Keratinocyte (primary cell): Measurements from ENCODE around the gene MLLT3. TPM values are rescaled to one million over a fixed set of nuclear protein-coding genes. Genes with fewer than 3 reads are reported as not detected.

Experiments used
- DNase-seq: peaks from one replicate; pipeline ENCODE4 v3.0.0-alpha.2; 2011; ENCODE audit warnings: low read depth, missing footprints, low spot score
- FAIRE-seq: peaks from 2 replicates; lab custom pipeline; 2011; peaks lifted over from hg19 to GRCh38; lab: Jason Lieb, UNC
- H2AFZ ChIP-seq: 2 replicates; pipeline ENCODE4 v1.6.0; 2012; ENCODE audit warnings: low read length, control low read depth, inconsistent platforms; ENCODE audit not compliant: control insufficient read depth
- H3K27ac ChIP-seq: 2 replicates; pipeline ENCODE4 v1.5.1; 2011; ENCODE audit warnings: low read length; ENCODE audit not compliant: control insufficient read depth, insufficient read depth
- H3K27me3 ChIP-seq: 3 replicates; pipeline ENCODE4 v1.6.0; 2011; ENCODE audit warnings: low read length; ENCODE audit not compliant: control insufficient read depth, insufficient read depth; ENCODE audit errors: extremely low read depth
- H3K36me3 ChIP-seq, 2 experiments: 2 replicates in 1 of 2; 3 replicates in 1 of 2; pipeline ENCODE4 v1.5.1; 2011; ENCODE audit warnings: low read length in 2 of 2, mild to moderate bottlenecking in 1 of 2; ENCODE audit not compliant: control insufficient read depth in 2 of 2, insufficient read depth in 2 of 2; ENCODE audit errors: extremely low read depth in 1 of 2
- H3K4me1 ChIP-seq: 3 replicates; pipeline ENCODE4 v1.5.1; 2011; ENCODE audit warnings: low read length; ENCODE audit not compliant: control insufficient read depth, insufficient read depth; ENCODE audit errors: extremely low read depth
- H3K4me2 ChIP-seq: 3 replicates; pipeline ENCODE4 v1.6.0; 2011; ENCODE audit warnings: low read depth, low read length; ENCODE audit not compliant: control insufficient read depth, insufficient read depth; ENCODE audit errors: extremely low read depth
- H3K4me3 ChIP-seq, 3 experiments: fragments of 200-600 bp in 1 of 3; sonication (generic) in 1 of 3; 2 replicates in 2 of 3; 3 replicates in 1 of 3; pipeline ENCODE4 v1.5.1; 2011 to 2016; ENCODE audit warnings: low read length in 3 of 3, mild to moderate bottlenecking in 3 of 3, control low read depth in 2 of 3, inconsistent platforms in 1 of 3, low read depth in 1 of 3, mixed read lengths in 1 of 3, mixed run types in 1 of 3, moderate library complexity in 1 of 3; ENCODE audit not compliant: control insufficient read depth in 2 of 3, insufficient read depth in 2 of 3; ENCODE audit errors: extremely low read depth in 1 of 3
- H3K79me2 ChIP-seq: 2 replicates; pipeline ENCODE4 v1.6.0; 2012; ENCODE audit warnings: low read length; ENCODE audit not compliant: control insufficient read depth, insufficient read depth
- H3K9ac ChIP-seq: 3 replicates; pipeline ENCODE4 v1.6.0; 2011; ENCODE audit warnings: low read length; ENCODE audit not compliant: control insufficient read depth, insufficient read depth; ENCODE audit errors: extremely low read depth
- H3K9me1 ChIP-seq: 3 replicates; pipeline ENCODE4 v1.6.0; 2011; ENCODE audit warnings: low read length; ENCODE audit not compliant: control insufficient read depth, insufficient read depth; ENCODE audit errors: extremely low read depth
- H3K9me3 ChIP-seq: 2 replicates; pipeline ENCODE4 v1.5.1; 2012; ENCODE audit warnings: low read depth, low read length; ENCODE audit not compliant: control insufficient read depth
- H4K20me1 ChIP-seq: 3 replicates; pipeline ENCODE4 v1.6.0; 2011; ENCODE audit warnings: low read length; ENCODE audit not compliant: control insufficient read depth, insufficient read depth; ENCODE audit errors: extremely low read depth
- EZH2 ChIP-seq: IDR thresholded peaks from one replicate; pipeline ENCODE4 v1.6.1; 2012; ENCODE audit warnings: inconsistent platforms, mild to moderate bottlenecking, low read length, moderate library complexity
- dilution Hi-C: fragments of 300-500 bp; cut with MboI; formaldehyde crosslinking; loops from one replicate; pipeline ENCODE4 v1.7.0; 2020; ENCODE audit warnings: low sequenced_read_pairs; ENCODE audit not compliant: extremely low pct_ligation_motif_present
- polyA plus RNA-seq, 5 experiments: library from polyadenylated mRNA; depleted of rRNA in 3 of 5; stranded (reverse) in 3 of 5; stranded (forward) in 1 of 5; unstranded in 1 of 5; fragments of >200 nt; gene quantifications; 1 replicate in 1 of 5; 2 replicates in 3 of 5; 3 replicates in 1 of 5; pipeline versions ENCODE4 v1.2.1 to v1.2.3, GENCODE V29; 2011 to 2012; ENCODE audit warnings: missing spikeins in 2 of 5, low read depth in 1 of 5, low replicate concordance in 1 of 5
- TF ChIP-seq, protein P1 (sequence below), 3 experiments: IDR thresholded peaks in 1 of 3; conservative IDR thresholded peaks in 1 of 3; optimal IDR thresholded peaks in 1 of 3; 2 replicates in 2 of 3; 3 replicates in 1 of 3; pipeline versions ENCODE3 to v1.5.1; 2011; ENCODE audit warnings: low read length in 3 of 3, mild to moderate bottlenecking in 3 of 3, moderate library complexity in 2 of 3, control low read depth in 1 of 3, inconsistent platforms in 1 of 3; ENCODE audit not compliant: insufficient read depth in 2 of 3; ENCODE audit errors: extremely low read depth in 1 of 3

The MLLT3 gene
- polyA plus RNA-seq, 1 donor (not counting 4 experiments of a cell fraction or from before 2014, with no cell fraction given), result 17.0 TPM

DNA sequence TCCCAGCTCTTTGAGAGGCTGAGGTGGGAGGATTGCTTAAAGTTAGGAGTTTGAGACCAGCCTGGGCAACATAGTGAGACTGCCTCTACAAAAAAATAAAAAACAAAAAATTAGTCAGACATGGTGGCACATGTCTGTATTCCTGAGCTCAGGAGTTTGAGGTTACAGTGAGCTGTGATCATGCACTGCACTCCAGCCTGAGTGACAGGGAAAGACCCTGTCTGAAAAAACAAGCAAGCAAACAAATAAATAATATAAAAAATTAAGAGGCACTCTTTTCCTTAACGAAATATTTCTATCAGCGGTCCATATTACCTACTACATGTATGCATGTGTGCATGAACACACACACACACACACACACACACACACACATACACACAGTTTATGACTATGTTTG lies 40.8 kb upstream of the MLLT3 start:
- Histone ChIP-seq H3K27me3 (no peaks in the 10 kb centered on the region), H3K4me2 (no peak overlapping the region), H3K9ac (no peak overlapping the region), H4K20me1 (no peaks in the 10 kb centered on the region), H3K27ac (no peak overlapping the region), H3K9me3 (no peaks in the 10 kb centered on the region), H3K4me1 (no peaks in the 10 kb centered on the region), H3K36me3 (no peaks in the 10 kb centered on the region), H3K9me1 (no peaks in the 10 kb centered on the region), H3K79me2 (no peaks in the 10 kb centered on the region), H2AFZ (no peak overlapping the region), H3K4me3 (no peak overlapping the region)
- no peak for FAIRE-seq
- dilution Hi-C loops, result no loop called here
- TF ChIP-seq EZH2, result no peak
- TF ChIP-seq, protein P1, sequence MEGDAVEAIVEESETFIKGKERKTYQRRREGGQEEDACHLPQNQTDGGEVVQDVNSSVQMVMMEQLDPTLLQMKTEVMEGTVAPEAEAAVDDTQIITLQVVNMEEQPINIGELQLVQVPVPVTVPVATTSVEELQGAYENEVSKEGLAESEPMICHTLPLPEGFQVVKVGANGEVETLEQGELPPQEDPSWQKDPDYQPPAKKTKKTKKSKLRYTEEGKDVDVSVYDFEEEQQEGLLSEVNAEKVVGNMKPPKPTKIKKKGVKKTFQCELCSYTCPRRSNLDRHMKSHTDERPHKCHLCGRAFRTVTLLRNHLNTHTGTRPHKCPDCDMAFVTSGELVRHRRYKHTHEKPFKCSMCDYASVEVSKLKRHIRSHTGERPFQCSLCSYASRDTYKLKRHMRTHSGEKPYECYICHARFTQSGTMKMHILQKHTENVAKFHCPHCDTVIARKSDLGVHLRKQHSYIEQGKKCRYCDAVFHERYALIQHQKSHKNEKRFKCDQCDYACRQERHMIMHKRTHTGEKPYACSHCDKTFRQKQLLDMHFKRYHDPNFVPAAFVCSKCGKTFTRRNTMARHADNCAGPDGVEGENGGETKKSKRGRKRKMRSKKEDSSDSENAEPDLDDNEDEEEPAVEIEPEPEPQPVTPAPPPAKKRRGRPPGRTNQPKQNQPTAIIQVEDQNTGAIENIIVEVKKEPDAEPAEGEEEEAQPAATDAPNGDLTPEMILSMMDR (optimal IDR thresholded peaks at IDR 0.05 in 1 of 3, IDR thresholded peaks at IDR 0.05 in 1 of 3, conservative IDR thresholded peaks at IDR 0.05 in 1 of 3; ENCODE audit: extremely low read depth in 1 of 3, insufficient read depth in 2 of 3, low read length in 3 of 3), result no peak
- DNase-seq, result no peak

DNA sequence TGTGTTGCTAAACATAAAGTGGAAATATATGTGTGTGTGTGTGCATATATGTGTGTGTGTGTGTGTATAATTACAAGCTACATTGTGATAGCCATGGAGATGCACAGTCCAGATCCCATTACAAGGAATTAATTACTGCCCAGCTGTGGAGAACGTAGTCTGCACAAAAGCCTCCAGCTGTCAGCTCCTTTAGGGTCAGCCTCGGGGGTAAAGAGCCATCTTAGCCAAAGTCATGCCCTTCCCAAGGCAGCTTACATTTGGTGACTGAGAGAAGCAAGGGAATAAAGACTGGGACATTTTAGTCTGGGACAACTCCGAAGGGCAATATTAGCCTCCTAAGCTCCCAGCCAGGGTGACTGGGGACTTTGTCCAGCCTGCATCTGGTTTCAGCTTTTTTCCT lies 39.9 kb upstream of the MLLT3 start:
- Histone ChIP-seq H3K4me3 (no peak overlapping the region), H3K9me1 (no peaks in the 10 kb centered on the region), H3K36me3 (no peaks in the 10 kb centered on the region), H3K9me3 (no peaks in the 10 kb centered on the region), H3K4me2 (no peak overlapping the region), H3K79me2 (no peaks in the 10 kb centered on the region), H3K4me1 (no peaks in the 10 kb centered on the region), H2AFZ (no peak overlapping the region), H3K27me3 (no peaks in the 10 kb centered on the region), H3K27ac (no peak overlapping the region), H4K20me1 (no peaks in the 10 kb centered on the region), H3K9ac (no peak overlapping the region)
- DNase-seq, result no peak
- FAIRE-seq, result no peak
- TF ChIP-seq, protein P1 (optimal IDR thresholded peaks at IDR 0.05 in 1 of 3, IDR thresholded peaks at IDR 0.05 in 1 of 3, conservative IDR thresholded peaks at IDR 0.05 in 1 of 3; ENCODE audit: extremely low read depth in 1 of 3, insufficient read depth in 2 of 3, low read length in 3 of 3), result no peak
- no peak for TF ChIP-seq EZH2
- dilution Hi-C loops, result no loop called here
